Sciatic nerve (tissue), 2 donors: ENCODE results near the gene SHISA2. TPM values are rescaled to one million over a fixed set of nuclear protein-coding genes. Genes with fewer than 3 reads are reported as not detected.
A peak's percentile ranks its signal among the peaks of the same experiment; 100 is the strongest.
"Not testable (repeated sequence)": the region's sequence is repeated elsewhere in the genome, so short reads cannot be mapped to it uniquely, and the experiment has no call there.

Source experiments
- ATAC-seq: fragments of 200-7000 bp; cut with Tn5 transposase; one replicate; pipeline ENCODE4 v1.9.1; 2020; ENCODE audit warnings: mild to moderate bottlenecking, moderate library complexity
- DNase-seq: peaks from one replicate; pipeline ENCODE4 v3.0.0-alpha.2; 2020; ENCODE audit warnings: low spot score
- intact Hi-C: fragments of 100-400 bp; cut with DNase I; formaldehyde crosslinking; loops from one replicate; pipeline ENCODE4 v1.14.2; 2022
- total RNA-seq: library from RNA; stranded (reverse); fragmentation: NEBNext Ultra II Directional; extraction: Animal tissue kit (Norgen Biotek cat#: 25700); gene quantifications from one replicate; pipeline ENCODE4 v1.2.1, GENCODE V29; 2021
- donor health status: DM: no; HTN: no; CAD: no.
- donor health status: DM: no; HTN: no; CAD: no.

Gene SHISA2
- 2.9 TPM for total RNA-seq

GRCh38 chr13:26051657-26052311 lies at the start of gene SHISA2:
Gene SHISA2 (minus strand): TSS chr13:26052016. CDS start chr13:26050975, 1,041 bp downstream.
- peak; percentile 64 for DNase-seq
- ATAC-seq: peak; percentile 86
- intact Hi-C loops: no loop called here

GRCh38 chr13:26095846-26096610 lies 44.2 kb upstream of the SHISA2 start:
- DNase-seq (no peak), ATAC-seq (no peak)
- intact Hi-C loops: no loop called here

GRCh38 chr13:26095338-26095737 lies 43.5 kb upstream of the SHISA2 start:
- intact Hi-C loops: no loop called here
- ATAC-seq (no peak), DNase-seq (no peak)

- ATAC-seq, DNase-seq, intact Hi-C loops: not testable (repeated sequence)
Measured at GRCh38 chr13:26076821-26077220, 25.0 kb upstream of the SHISA2 start.

- ATAC-seq: peak; percentile 84
- intact Hi-C loops: no loop called here
- no peak for DNase-seq
Measured at GRCh38 chr13:26075498-26075897, 23.7 kb upstream of the SHISA2 start.

GRCh38 chr13:26074706-26075105 lies 22.9 kb upstream of the SHISA2 start:
- ATAC-seq (peak; percentile 75), DNase-seq (no peak)
- intact Hi-C loops: no loop called here

GRCh38 chr13:26072335-26072734 lies 20.5 kb upstream of the SHISA2 start:
- intact Hi-C loops, DNase-seq: not testable (repeated sequence)
- peak; percentile 78 for ATAC-seq

- no peak for DNase-seq
- ATAC-seq: peak; percentile 31
- intact Hi-C loops: no loop called here
Measured at GRCh38 chr13:26071691-26072090, 19.9 kb upstream of the SHISA2 start.

- intact Hi-C loops, ATAC-seq, DNase-seq: not testable (repeated sequence)
Measured at GRCh38 chr13:26069642-26070041, 17.8 kb upstream of the SHISA2 start.

- intact Hi-C loops, ATAC-seq, DNase-seq: not testable (repeated sequence)
Measured at GRCh38 chr13:26068372-26068771, 16.6 kb upstream of the SHISA2 start.

- DNase-seq (no peak), ATAC-seq (no peak)
- intact Hi-C loops: no loop called here
Measured at GRCh38 chr13:26067601-26068000, 15.8 kb upstream of the SHISA2 start.

- intact Hi-C loops, DNase-seq, ATAC-seq: not testable (repeated sequence)
Measured at GRCh38 chr13:26066492-26066891, 14.7 kb upstream of the SHISA2 start.

- ATAC-seq (peak; percentile 96), DNase-seq (no peak)
- intact Hi-C loops: no loop called here
Measured at GRCh38 chr13:26062853-26063444, 11.1 kb upstream of the SHISA2 start.

- DNase-seq: no peak
Measured at GRCh38 chr13:26061947-26062346, 10.1 kb upstream of the SHISA2 start.

GRCh38 chr13:26061256-26061655 lies 9.4 kb upstream of the SHISA2 start:
- no peak for DNase-seq
- intact Hi-C loops: no loop called here
- no peak for ATAC-seq

More at GRCh38 chr13:26061947-26062346, 10.1 kb upstream of the SHISA2 start:
- intact Hi-C loops: no loop called here
- peak; percentile 85 for ATAC-seq

GRCh38 chr13:26060357-26060756 lies 8.5 kb upstream of the SHISA2 start:
- ATAC-seq: no peak
- intact Hi-C loops: no loop called here
- DNase-seq: no peak

- no peak for ATAC-seq
- DNase-seq: no peak
- intact Hi-C loops: no loop called here
Measured at GRCh38 chr13:26058704-26059103, 6.9 kb upstream of the SHISA2 start.

GRCh38 chr13:26054896-26055295 lies 3.1 kb upstream of the SHISA2 start:
- ATAC-seq (no peak), DNase-seq (no peak)
- intact Hi-C loops: no loop called here

GRCh38 chr13:26053418-26053980 lies 1.7 kb upstream of the SHISA2 start:
- intact Hi-C loops: no loop called here
- ATAC-seq (no peak), DNase-seq (no peak)

- peak; percentile 50 for ATAC-seq
- no peak for DNase-seq
- intact Hi-C loops: no loop called here
Measured at GRCh38 chr13:26052337-26052736, 521 bp upstream of the SHISA2 start.
